Kidney (tissue), 14 donors: ENCODE results near the gene TRIM3. TPM values are rescaled to one million over a fixed set of nuclear protein-coding genes. Genes with fewer than 3 reads are reported as not detected.

Source experiments
- DNase-seq, 5 donors: peaks; one replicate each; pipeline ENCODE4 v3.0.0-alpha.2; 2013 to 2020
- FAIRE-seq: peaks from 2 replicates; lab custom pipeline; 2012; peaks lifted over from hg19 to GRCh38; lab: Jason Lieb, UNC
- H3K27ac ChIP-seq, 2 donors: one replicate each; pipeline ENCODE4 v1.7.0; 2013; ENCODE audit warnings: low read depth in 2 of 2, low read length in 2 of 2, inconsistent platforms in 1 of 2
- H3K27me3 ChIP-seq: one replicate; pipeline ENCODE4 v1.7.1; 2013; ENCODE audit warnings: low read length, inconsistent platforms; ENCODE audit not compliant: control insufficient read depth, insufficient read depth
- H3K36me3 ChIP-seq, 3 donors: one replicate each; pipeline versions ENCODE4 v1.7.0 to v1.7.1; 2013; ENCODE audit warnings: low read length in 3 of 3, control low read depth in 1 of 3, inconsistent platforms in 1 of 3; ENCODE audit not compliant: insufficient read depth in 3 of 3, control insufficient read depth in 2 of 3
- H3K4me1 ChIP-seq, 3 donors: one replicate each; pipeline versions ENCODE4 v1.7.0 to v1.7.1; 2013; ENCODE audit warnings: low read length in 3 of 3, inconsistent platforms in 1 of 3, low read depth in 1 of 3; ENCODE audit not compliant: control insufficient read depth in 2 of 3, insufficient read depth in 2 of 3
- H3K4me3 ChIP-seq, 3 donors: one replicate each; pipeline versions ENCODE4 v1.7.0 to v1.8.1; 2013; ENCODE audit warnings: low read length in 3 of 3, control low read depth in 1 of 3, inconsistent platforms in 1 of 3
- H3K9ac ChIP-seq, 3 donors: one replicate each; pipeline versions ENCODE4 v1.7.0 to v1.7.1; 2013; ENCODE audit warnings: low read length in 3 of 3, control low read depth in 1 of 3, inconsistent platforms in 1 of 3
- H3K9me3 ChIP-seq, 3 donors: one replicate each; pipeline versions ENCODE4 v1.7.0 to v1.7.1; 2013; ENCODE audit warnings: low read length in 3 of 3, control low read depth in 1 of 3, inconsistent platforms in 1 of 3; ENCODE audit not compliant: control insufficient read depth in 2 of 3, insufficient read depth in 1 of 3
- intact Hi-C: fragments of 100-400 bp; cut with DNase I; formaldehyde crosslinking; loops from one replicate; pipeline ENCODE4 v1.11.1; 2022
- polyA plus RNA-seq: library from polyadenylated mRNA; stranded (reverse); fragments of 350-450 nt; fragmentation: Illumina TruSeq; extraction: RNeasy Lipid Tissue Mini Kit (QIAGEN cat#74804); gene quantifications from one replicate; pipeline ENCODE4 v1.2.3, GENCODE V29; 2014; ENCODE audit warnings: low read depth, low replicate concordance; ENCODE audit not compliant: insufficient read depth
- total RNA-seq: library from RNA; stranded (reverse); fragmentation: NEBNext Ultra II Directional; extraction: Animal tissue kit (Norgen Biotek cat#: 25700); gene quantifications from one replicate; pipeline ENCODE4 v1.2.1, GENCODE V29; 2021
- TF ChIP-seq, protein P1 (sequence below): IDR thresholded peaks from 3 replicates; pipeline ENCODE4 v1.5.1; 2012; ENCODE audit warnings: mild to moderate bottlenecking, moderate library complexity, borderline replicate concordance; ENCODE audit not compliant: insufficient read depth; ENCODE audit errors: extremely low read depth
- donor health status: control.
- donor health status: control.
- donor health status: control.
- donor health status: control.
- donor health status: control.
- donor health status: DM: yes; HTN: yes; CAD: no.
- donor health status: Normal renal cell carcinoma (clear cell type).

Gene TRIM3
- total and polyA plus RNA-seq, 2 donors from 2014 or later: 10.8 to 20.8 TPM

DNA sequence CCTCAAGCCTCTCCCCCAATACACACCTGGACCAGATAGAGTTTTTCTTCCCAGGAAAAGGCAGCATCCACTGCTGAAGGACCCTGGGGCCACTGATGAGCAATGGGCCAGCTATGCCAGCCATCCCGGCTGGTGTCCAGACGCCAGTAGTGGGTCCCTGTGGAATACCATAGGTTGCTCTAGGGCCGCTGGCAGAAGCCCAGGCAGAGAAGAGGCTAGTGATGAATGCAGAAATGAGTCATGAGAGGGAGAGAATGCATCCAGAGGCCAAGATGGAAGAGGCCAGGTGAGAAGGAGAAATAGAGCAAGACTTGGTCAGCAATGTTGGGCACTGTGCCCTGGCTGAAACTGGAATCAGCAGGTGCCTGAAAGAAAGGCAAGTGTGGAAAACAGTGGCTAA, 41.9 kb downstream of the TRIM3 start:
- TF ChIP-seq, protein P1, sequence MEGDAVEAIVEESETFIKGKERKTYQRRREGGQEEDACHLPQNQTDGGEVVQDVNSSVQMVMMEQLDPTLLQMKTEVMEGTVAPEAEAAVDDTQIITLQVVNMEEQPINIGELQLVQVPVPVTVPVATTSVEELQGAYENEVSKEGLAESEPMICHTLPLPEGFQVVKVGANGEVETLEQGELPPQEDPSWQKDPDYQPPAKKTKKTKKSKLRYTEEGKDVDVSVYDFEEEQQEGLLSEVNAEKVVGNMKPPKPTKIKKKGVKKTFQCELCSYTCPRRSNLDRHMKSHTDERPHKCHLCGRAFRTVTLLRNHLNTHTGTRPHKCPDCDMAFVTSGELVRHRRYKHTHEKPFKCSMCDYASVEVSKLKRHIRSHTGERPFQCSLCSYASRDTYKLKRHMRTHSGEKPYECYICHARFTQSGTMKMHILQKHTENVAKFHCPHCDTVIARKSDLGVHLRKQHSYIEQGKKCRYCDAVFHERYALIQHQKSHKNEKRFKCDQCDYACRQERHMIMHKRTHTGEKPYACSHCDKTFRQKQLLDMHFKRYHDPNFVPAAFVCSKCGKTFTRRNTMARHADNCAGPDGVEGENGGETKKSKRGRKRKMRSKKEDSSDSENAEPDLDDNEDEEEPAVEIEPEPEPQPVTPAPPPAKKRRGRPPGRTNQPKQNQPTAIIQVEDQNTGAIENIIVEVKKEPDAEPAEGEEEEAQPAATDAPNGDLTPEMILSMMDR: no peak
- Histone ChIP-seq H3K36me3 (no peaks in the 10 kb centered on the region), H3K27ac (no peak overlapping the region), H3K4me1 (no peaks in the 10 kb centered on the region), H3K4me3 (no peak overlapping the region), H3K27me3 (no peaks in the 10 kb centered on the region), H3K9me3 (no peaks in the 10 kb centered on the region), H3K9ac (no peak overlapping the region)
- FAIRE-seq: no peak
- no peak for DNase-seq
- intact Hi-C loops: no loop called here

DNA sequence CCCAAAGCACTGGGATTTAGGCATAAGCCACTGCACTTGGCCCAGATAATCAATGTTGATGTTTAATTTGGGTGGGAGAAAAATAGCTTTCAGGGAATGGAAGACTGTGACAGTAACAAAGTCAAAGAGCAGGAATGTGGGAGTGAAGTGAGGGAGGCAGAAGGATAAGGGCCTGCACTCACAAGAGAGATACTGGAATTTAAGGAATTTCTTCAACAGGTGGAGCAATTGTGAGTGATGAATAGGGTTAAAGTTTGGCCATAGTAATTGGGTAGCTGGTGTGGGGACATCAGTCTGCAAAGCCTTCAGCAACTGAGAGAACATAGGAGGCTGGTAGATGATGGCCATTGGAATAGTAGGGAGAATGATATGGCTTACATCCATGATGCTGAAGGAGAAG, 46.2 kb downstream of the TRIM3 start:
- Histone ChIP-seq H3K36me3 (no peaks in the 10 kb centered on the region), H3K27me3 (no peaks in the 10 kb centered on the region), H3K4me3 (no peak overlapping the region), H3K4me1 (no peaks in the 10 kb centered on the region), H3K9me3 (no peaks in the 10 kb centered on the region), H3K9ac (no peak overlapping the region), H3K27ac (no peak overlapping the region)
- no peak for DNase-seq
- FAIRE-seq: no peak
- intact Hi-C loops: no loop called here
- TF ChIP-seq, protein P1: no peak

DNA sequence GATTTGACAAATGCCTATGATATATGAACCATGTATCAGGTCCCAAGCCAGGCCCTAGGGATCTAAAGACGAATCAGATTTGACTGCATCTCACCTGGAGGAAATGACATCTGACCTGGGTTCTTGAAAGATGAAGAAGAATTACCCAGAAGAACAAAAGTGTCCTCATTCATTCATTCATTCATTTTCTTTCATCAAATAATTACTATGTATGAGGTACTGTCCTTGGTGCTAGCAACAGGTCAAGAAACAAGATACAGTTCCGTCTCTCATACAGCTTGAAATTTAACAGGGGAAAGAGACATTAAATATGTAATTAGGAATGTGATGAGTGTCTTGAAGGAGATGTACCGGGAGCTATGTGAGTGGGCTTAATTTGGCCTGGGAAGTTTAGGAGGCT, 53.1 kb downstream of the TRIM3 start:
- DNase-seq (no peak), FAIRE-seq (no peak)
- Histone ChIP-seq H3K27me3 (no peaks in the 10 kb centered on the region), H3K9ac (no peak overlapping the region), H3K36me3 (no peaks in the 10 kb centered on the region), H3K9me3 (no peaks in the 10 kb centered on the region), H3K4me3 (no peak overlapping the region), H3K4me1 (peaks cover 0 to 9% (median 2%) of the 10 kb centered on the region in 3 donors), H3K27ac (no peak overlapping the region)
- TF ChIP-seq, protein P1: no peak
- intact Hi-C loops: no loop called here
